Prostate gland (tissue), 2 donors: ENCODE data around the gene CD83. TPM values are rescaled to one million over a fixed set of nuclear protein-coding genes. Genes with fewer than 3 reads are reported as not detected.
A peak's percentile ranks its signal among the peaks of the same experiment; 100 is the strongest.
"Not testable (repeated sequence)": the region's sequence is repeated elsewhere in the genome, so short reads cannot be mapped to it uniquely, and the experiment has no call there.

Source experiments
- DNase-seq: peaks from one replicate; pipeline ENCODE4 v3.0.0-alpha.2; 2019; ENCODE audit warnings: low spot score
- H3K27ac ChIP-seq, 2 donors: fragments of 200-600 bp; sonication (generic); 2 replicates each; pipeline ENCODE4 v1.5.1; 2017 to 2019
- H3K27me3 ChIP-seq: fragments of 200-600 bp; sonication (generic); replicated peaks from 2 replicates; pipeline ENCODE4 v1.5.1; 2019; ENCODE audit not compliant: insufficient read depth
- H3K36me3 ChIP-seq, 2 donors: fragments of 200-600 bp; sonication (generic); 1 replicate in 1 of 2; 2 replicates in 1 of 2; pipeline versions ENCODE4 v1.5.1 to v1.8.1; 2017 to 2019
- H3K4me1 ChIP-seq: fragments of 200-600 bp; sonication (generic); replicated peaks from 2 replicates; pipeline ENCODE4 v1.5.1; 2019
- H3K4me3 ChIP-seq, 2 donors: fragments of 200-600 bp; sonication (generic); 2 replicates each; pipeline ENCODE4 v1.5.1; 2017 to 2019
- H3K9me3 ChIP-seq: fragments of 200-600 bp; sonication (generic); 2 replicates; pipeline ENCODE4 v1.5.1; 2017
- POLR2A ChIP-seq: fragments of 450-650 bp; IDR thresholded peaks from one replicate; pipeline ENCODE4 v1.6.1; 2016; ENCODE audit warnings: antibody characterized with exemption, mild to moderate bottlenecking
- POLR2AphosphoS5 ChIP-seq: sonication (generic); formaldehyde crosslinking; IDR thresholded peaks from one replicate; pipeline ENCODE4 v1.6.1; 2017; ENCODE audit warnings: antibody characterized with exemption
- WGBS: methylation state at CpG from one replicate; pipeline ENCODE4 v1.1.5; 2018; 5-methylcytosine and 5-hydroxymethylcytosine counted together
- intact Hi-C: fragments of 100-400 bp; cut with DNase I; formaldehyde crosslinking; loops from one replicate; pipeline ENCODE4 v1.14.2; 2022
- total RNA-seq, 2 donors: library from RNA; depleted of rRNA; stranded (reverse); fragments of >200 nt; gene quantifications; one replicate each; pipeline ENCODE4 v1.1.0, GENCODE V29; 2016
- TF ChIP-seq, protein P1 (sequence below), 4 experiments: fragments of 200-600 bp in 2 of 4; fragments of 450-650 bp in 2 of 4; sonication (generic) in 2 of 4; IDR thresholded peaks; 1 replicate in 3 of 4; 2 replicates in 1 of 4; pipeline ENCODE4 v1.5.1; 2016 to 2019; ENCODE audit warnings: antibody characterized with exemption in 4 of 4, mild to moderate bottlenecking in 2 of 4, moderate library complexity in 2 of 4

Gene CD83
- total RNA-seq, 2 donors from 2014 or later = 5.5 to 5.7 TPM

DNA sequence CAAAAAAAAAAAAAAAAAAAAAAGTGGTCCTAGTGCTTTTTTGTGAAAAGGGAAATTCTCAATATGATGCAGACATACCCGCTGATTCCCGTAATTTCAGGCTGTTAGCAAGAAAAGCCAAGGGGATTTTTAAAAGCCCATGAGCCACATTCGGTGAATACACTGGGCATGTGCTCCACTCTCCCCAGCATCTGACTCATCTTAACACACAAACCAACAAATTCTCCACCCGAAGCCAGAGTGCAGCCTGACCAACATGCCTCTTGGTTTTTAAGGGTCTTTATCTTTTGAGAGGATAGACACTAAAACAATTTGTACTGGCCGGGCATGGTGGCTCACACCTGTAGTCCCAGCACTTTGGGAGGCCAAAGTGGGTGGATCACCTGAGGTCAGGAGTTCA is 45.5 kb upstream of the CD83 start:
- 79% methylated on average over 5 of the region's 5 CpGs for WGBS
- Histone ChIP-seq H3K4me3 (no peak overlapping the region), H3K27ac (no peak overlapping the region), H3K4me1 (no peaks in the 10 kb centered on the region), H3K27me3 (no peaks in the 10 kb centered on the region), H3K36me3 (no peaks in the 10 kb centered on the region), H3K9me3 (no peaks in the 10 kb centered on the region)
- DNase-seq = no peak
- intact Hi-C loops = no loop called here
- TF ChIP-seq POLR2AphosphoS5 = no peak
- no peak for TF ChIP-seq POLR2A
- TF ChIP-seq, protein P1, sequence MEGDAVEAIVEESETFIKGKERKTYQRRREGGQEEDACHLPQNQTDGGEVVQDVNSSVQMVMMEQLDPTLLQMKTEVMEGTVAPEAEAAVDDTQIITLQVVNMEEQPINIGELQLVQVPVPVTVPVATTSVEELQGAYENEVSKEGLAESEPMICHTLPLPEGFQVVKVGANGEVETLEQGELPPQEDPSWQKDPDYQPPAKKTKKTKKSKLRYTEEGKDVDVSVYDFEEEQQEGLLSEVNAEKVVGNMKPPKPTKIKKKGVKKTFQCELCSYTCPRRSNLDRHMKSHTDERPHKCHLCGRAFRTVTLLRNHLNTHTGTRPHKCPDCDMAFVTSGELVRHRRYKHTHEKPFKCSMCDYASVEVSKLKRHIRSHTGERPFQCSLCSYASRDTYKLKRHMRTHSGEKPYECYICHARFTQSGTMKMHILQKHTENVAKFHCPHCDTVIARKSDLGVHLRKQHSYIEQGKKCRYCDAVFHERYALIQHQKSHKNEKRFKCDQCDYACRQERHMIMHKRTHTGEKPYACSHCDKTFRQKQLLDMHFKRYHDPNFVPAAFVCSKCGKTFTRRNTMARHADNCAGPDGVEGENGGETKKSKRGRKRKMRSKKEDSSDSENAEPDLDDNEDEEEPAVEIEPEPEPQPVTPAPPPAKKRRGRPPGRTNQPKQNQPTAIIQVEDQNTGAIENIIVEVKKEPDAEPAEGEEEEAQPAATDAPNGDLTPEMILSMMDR (IDR thresholded peaks at IDR 0.05) = no peak

DNA sequence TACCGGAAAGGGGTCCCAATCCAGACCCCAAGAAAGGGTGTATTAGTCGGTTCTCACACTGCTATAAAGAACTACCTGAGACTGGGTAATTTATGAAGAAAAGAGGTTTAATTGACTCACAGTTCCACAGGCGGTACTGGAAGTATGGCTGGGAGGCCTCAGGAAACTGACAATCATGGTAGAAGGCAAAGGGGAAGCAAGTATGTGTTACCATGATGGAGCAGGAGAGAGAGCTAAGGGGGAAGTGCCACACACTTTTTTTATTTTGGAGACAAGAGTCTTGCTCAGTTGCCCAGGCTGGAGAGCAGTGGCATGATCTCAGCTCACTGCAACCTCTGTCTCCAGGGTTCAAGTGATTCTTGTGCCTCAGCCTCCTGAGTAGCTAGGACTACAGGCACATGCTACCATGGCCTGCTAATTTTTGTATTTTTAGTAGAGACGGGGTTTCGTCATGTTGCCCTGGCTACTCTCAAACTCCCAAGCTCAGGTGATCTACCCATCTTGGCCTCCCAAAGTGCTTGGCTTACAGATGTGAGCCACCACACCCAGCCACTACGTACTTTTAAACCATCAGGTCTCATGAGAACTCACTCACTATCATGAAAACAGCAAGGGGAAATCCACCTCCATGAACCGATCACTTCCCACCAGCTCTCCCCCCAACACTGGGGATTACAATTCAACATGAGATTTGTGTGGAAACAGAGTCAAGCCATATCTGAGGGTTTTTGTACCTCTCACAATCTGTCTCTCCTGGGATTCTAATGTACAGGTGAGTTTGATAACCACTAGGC is 43.8 kb upstream of the CD83 start:
- H3K27ac ChIP-seq, H3K9me3 ChIP-seq, DNase-seq, intact Hi-C loops, H3K36me3 ChIP-seq, H3K27me3 ChIP-seq, H3K4me3 ChIP-seq, H3K4me1 ChIP-seq: not testable (repeated sequence)
- WGBS = 98% methylated on average over 7 of the region's 7 CpGs

DNA sequence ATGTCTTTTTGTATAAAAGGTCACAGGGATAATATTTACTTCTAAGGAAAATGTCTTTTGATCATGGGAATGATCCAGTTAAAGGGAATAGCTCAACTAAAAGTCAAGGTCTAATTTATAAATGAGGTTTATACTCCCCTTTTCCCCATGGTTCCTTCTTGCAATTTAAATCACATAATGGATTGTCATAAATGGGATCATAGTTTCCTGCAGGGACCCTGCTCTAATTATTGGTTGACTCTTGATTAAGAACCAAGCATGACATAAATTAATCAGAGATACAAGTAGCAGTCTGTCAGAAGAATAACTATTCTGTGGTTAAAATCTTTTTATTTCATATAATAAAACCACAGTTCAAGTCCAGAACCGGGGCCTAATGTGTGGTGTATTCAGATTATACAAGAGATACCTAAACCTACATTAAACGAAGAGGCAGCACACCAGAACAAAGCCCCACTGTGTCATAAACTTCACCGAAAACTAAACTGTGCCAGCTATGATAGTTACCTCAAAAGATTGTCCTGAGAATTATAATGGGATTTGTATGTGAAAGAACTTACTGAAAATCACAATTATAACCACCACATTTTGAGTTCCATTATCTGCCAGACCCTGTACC is 43.0 kb upstream of the CD83 start:
- H3K36me3 ChIP-seq = no peaks in the 10 kb centered on the region
- H3K27ac ChIP-seq = peak overlapping the region; percentile 61 to 68
- TF ChIP-seq POLR2A (no peak), POLR2AphosphoS5 (no peak)
- TF ChIP-seq, protein P1 (IDR thresholded peaks at IDR 0.05) = no peak
- H3K9me3 ChIP-seq = no peaks in the 10 kb centered on the region
- no peaks in the 10 kb centered on the region for H3K27me3 ChIP-seq
- DNase-seq = no peak
- peak overlapping the region; percentile 11 to 14 for H3K4me3 ChIP-seq
- H3K4me1 ChIP-seq = no peaks in the 10 kb centered on the region
- intact Hi-C loops = no loop called here
- WGBS = 27% methylated on average over 3 of the region's 3 CpGs

DNA sequence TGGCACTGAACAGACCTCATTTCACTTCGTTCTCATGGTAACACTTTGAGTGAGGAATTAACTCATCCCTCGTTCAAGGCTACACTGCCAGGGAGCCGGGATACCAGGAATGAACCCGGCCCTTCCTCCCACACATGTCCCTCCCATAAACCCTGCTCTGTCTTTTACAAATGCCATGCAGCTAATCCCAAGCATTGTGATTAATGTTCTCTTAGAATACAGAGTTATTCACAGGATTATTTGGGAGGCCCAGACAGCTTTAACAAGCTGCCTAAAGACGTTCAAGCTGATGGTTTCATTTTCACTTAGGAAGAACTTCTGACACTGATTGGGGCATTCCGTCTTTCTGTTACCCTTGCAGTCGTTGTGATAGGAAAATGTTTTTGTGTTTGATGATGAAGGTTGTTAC is 42.5 kb upstream of the CD83 start:
- Histone ChIP-seq H3K9me3 (no peaks in the 10 kb centered on the region), H3K4me1 (no peaks in the 10 kb centered on the region), H3K27me3 (no peaks in the 10 kb centered on the region), H3K36me3 (no peaks in the 10 kb centered on the region), H3K4me3 (peak overlapping the region; percentile 11 to 14), H3K27ac (peak overlapping the region; percentile 61 to 68)
- TF ChIP-seq, protein P1 (IDR thresholded peaks at IDR 0.05) = no peak
- no peak for TF ChIP-seq POLR2A
- peak; percentile 45 for TF ChIP-seq POLR2AphosphoS5
- under 1% methylated on average over 7 of the region's 7 CpGs for WGBS
- intact Hi-C loops = no loop called here
- no peak for DNase-seq

DNA sequence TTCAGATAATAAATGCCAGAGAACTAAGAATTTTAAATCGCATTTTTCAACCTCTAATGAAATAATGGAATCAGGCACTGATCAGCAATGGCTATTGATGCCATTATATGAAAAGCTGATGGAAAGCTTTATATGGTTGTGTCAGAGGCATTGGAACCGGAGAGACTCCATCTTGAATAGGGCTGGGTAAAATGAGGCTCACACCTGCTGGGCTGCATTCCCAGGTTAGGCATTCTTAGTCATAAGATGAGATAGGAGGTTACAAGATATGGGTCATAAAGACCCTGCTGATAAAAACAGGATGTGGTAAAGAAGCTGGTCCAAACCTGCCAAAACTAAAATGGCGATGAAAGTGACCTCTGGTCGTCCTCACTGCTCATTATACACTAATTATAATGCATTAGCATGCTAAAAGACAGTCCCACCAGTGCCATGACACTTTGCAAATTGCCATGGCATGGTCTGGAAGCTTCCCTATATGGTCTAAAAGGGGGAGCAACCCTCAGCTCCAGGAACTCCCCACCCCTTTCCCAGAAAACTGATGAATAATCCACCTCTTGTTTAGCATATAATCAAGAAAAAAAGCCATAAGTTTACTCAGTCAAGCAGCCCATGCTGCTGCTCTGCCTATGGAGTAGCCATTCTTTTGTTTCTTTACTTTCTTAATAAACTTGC is 40.2 kb upstream of the CD83 start:
- H3K27ac ChIP-seq = no peak overlapping the region
- no peaks in the 10 kb centered on the region for H3K27me3 ChIP-seq
- H3K36me3 ChIP-seq = no peaks in the 10 kb centered on the region
- TF ChIP-seq POLR2A = no peak
- TF ChIP-seq POLR2AphosphoS5 = no peak
- TF ChIP-seq, protein P1 (IDR thresholded peaks at IDR 0.05) = no peak
- no peaks in the 10 kb centered on the region for H3K4me1 ChIP-seq
- H3K9me3 ChIP-seq = no peaks in the 10 kb centered on the region
- 85% methylated on average over 4 of the region's 4 CpGs for WGBS
- H3K4me3 ChIP-seq = no peak overlapping the region
- intact Hi-C loops = no loop called here
- no peak for DNase-seq
